ENCODE data around the gene ADPRS. TPM values are rescaled to one million over a fixed set of nuclear protein-coding genes. Genes with fewer than 3 reads are reported as not detected.

Gene ADPRS
- total and polyA plus RNA-seq, 2 experiments from 2014 or later = 42.0 to 70.3 TPM

- H3K9me3 ChIP-seq (ENCODE audit: low read depth) = no peaks in the 10 kb centered on the region
- peaks cover 17% of the 10 kb centered on the region for H3K79me2 ChIP-seq (ENCODE audit: insufficient read depth)
- peaks cover 54% of the 10 kb centered on the region for H3K4me1 ChIP-seq (ENCODE audit: insufficient read depth)
- TF ChIP-seq EZH2phosphoT487 (IDR thresholded peaks at IDR 0.05; ENCODE audit: insufficient read depth, low read depth) (no peak), EZH2 (IDR thresholded peaks at IDR 0.05; ENCODE audit: insufficient read depth, poor library complexity, severe bottlenecking) (no peak)
- H3K27ac ChIP-seq = peak overlapping the region; percentile 86
- no peaks in the 10 kb centered on the region for H3K9me2 ChIP-seq (ENCODE audit: insufficient read depth)
- peak overlapping the region; percentile 33 for H3K4me2 ChIP-seq (ENCODE audit: unreplicated experiment)
- no peaks in the 10 kb centered on the region for H4K20me1 ChIP-seq (ENCODE audit: insufficient read depth)
- peak overlapping the region; percentile 53 for H3K9ac ChIP-seq
- H3F3A ChIP-seq (ENCODE audit: insufficient read depth) = peaks cover 52% of the 10 kb centered on the region
- DNase-seq = peak; percentile 99
- 0 out of 2 replicates have a peak overlapping the region, but pooled peaks have one; percentile 14 for H2AFZ ChIP-seq
- peaks cover 5% of the 10 kb centered on the region; the same call in 1 of the 2 replicates for H3K36me3 ChIP-seq (ENCODE audit: low read depth)
- H3K27me3 ChIP-seq (replicated peaks; ENCODE audit: insufficient read depth) = no peaks in the 10 kb centered on the region
- H3K4me3 ChIP-seq = no peak overlapping the region
- in situ Hi-C loops (cut with MboI) = no loop called here
- whole genome bisulfite sequencing, 2 experiments (ENCODE audit: low coverage in 1 of 2, low lambda C conversion rate in 2 of 2, missing lambda C conversion rate in 2 of 2) = 17 to 19% methylated on average over 3 of the region's 3 CpGs
Measured at GRCh38 chr1:36133484-36133883, 44.8 kb downstream of the ADPRS start.

GRCh38 chr1:36134031-36134430 lies 45.3 kb downstream of the ADPRS start:
- in situ Hi-C loops (cut with MboI) = no loop called here
- Histone ChIP-seq H3K27me3 (replicated peaks; ENCODE audit: insufficient read depth) (no peaks in the 10 kb centered on the region), H3K4me1 (ENCODE audit: insufficient read depth) (peaks cover 50% of the 10 kb centered on the region), H2AFZ (0 out of 2 replicates have a peak overlapping the region, but pooled peaks have one; percentile 14), H3K36me3 (ENCODE audit: low read depth) (peaks cover 8% of the 10 kb centered on the region; the same call in 1 of the 2 replicates), H3K9me3 (ENCODE audit: low read depth) (no peaks in the 10 kb centered on the region), H3F3A (ENCODE audit: insufficient read depth) (peaks cover 47% of the 10 kb centered on the region), H3K9me2 (ENCODE audit: insufficient read depth) (no peaks in the 10 kb centered on the region), H3K9ac (peak overlapping the region; percentile 53), H3K27ac (peak overlapping the region; percentile 86), H3K4me2 (ENCODE audit: unreplicated experiment) (peak overlapping the region; percentile 33), H3K4me3 (no peak overlapping the region), H3K79me2 (ENCODE audit: insufficient read depth) (peaks cover 22% of the 10 kb centered on the region), H4K20me1 (ENCODE audit: insufficient read depth) (no peaks in the 10 kb centered on the region)
- DNase-seq = no peak
- WGBS, 2 experiments (ENCODE audit: low coverage in 1 of 2, low lambda C conversion rate in 2 of 2, missing lambda C conversion rate in 2 of 2) = 65 to 67% methylated on average over 4 to 6 of the region's 6 CpGs
- no peak for TF ChIP-seq EZH2phosphoT487 (IDR thresholded peaks at IDR 0.05; ENCODE audit: insufficient read depth, low read depth)
- TF ChIP-seq EZH2 (IDR thresholded peaks at IDR 0.05; ENCODE audit: insufficient read depth, poor library complexity, severe bottlenecking) = no peak

- H3F3A ChIP-seq (ENCODE audit: insufficient read depth) = peaks cover 52% of the 10 kb centered on the region
- H3K9me2 ChIP-seq (ENCODE audit: insufficient read depth) = no peaks in the 10 kb centered on the region
- 36 to 46% methylated on average over 7 of the region's 7 CpGs for WGBS, 2 experiments (ENCODE audit: low coverage in 1 of 2, low lambda C conversion rate in 2 of 2, missing lambda C conversion rate in 2 of 2)
- no peaks in the 10 kb centered on the region for H3K9me3 ChIP-seq (ENCODE audit: low read depth)
- H4K20me1 ChIP-seq (ENCODE audit: insufficient read depth) = no peaks in the 10 kb centered on the region
- H3K36me3 ChIP-seq (ENCODE audit: low read depth) = peaks cover 14% of the 10 kb centered on the region
- peak; percentile 66 for DNase-seq
- H3K27ac ChIP-seq = peak overlapping the region; percentile 86
- no peak for TF ChIP-seq EZH2phosphoT487 (IDR thresholded peaks at IDR 0.05; ENCODE audit: insufficient read depth, low read depth)
- in situ Hi-C loops (cut with MboI) = no loop called here
- no peak overlapping the region for H3K4me3 ChIP-seq
- peaks cover 48% of the 10 kb centered on the region for H3K4me1 ChIP-seq (ENCODE audit: insufficient read depth)
- peak overlapping the region; percentile 53 for H3K9ac ChIP-seq
- peaks cover 29% of the 10 kb centered on the region for H3K79me2 ChIP-seq (ENCODE audit: insufficient read depth)
- no peaks in the 10 kb centered on the region for H3K27me3 ChIP-seq (replicated peaks; ENCODE audit: insufficient read depth)
- H3K4me2 ChIP-seq (ENCODE audit: unreplicated experiment) = peak overlapping the region; percentile 40
- peak overlapping the region; percentile 32; the same call in 1 of the 2 replicates for H2AFZ ChIP-seq
Measured at GRCh38 chr1:36134505-36135329, 46.0 kb downstream of the ADPRS start.

- WGBS, 2 experiments (ENCODE audit: low coverage in 1 of 2, low lambda C conversion rate in 2 of 2, missing lambda C conversion rate in 2 of 2) = 50 to 57% methylated on average over 6 of the region's 6 CpGs
- Histone ChIP-seq H3K9me2 (ENCODE audit: insufficient read depth) (no peaks in the 10 kb centered on the region), H3K4me1 (ENCODE audit: insufficient read depth) (peaks cover 54% of the 10 kb centered on the region), H3K9me3 (ENCODE audit: low read depth) (no peaks in the 10 kb centered on the region), H2AFZ (peak overlapping the region; percentile 32; the same call in 1 of the 2 replicates), H4K20me1 (ENCODE audit: insufficient read depth) (no peaks in the 10 kb centered on the region), H3K4me2 (ENCODE audit: unreplicated experiment) (peak overlapping the region; percentile 40), H3K27ac (peak overlapping the region; percentile 86), H3K27me3 (replicated peaks; ENCODE audit: insufficient read depth) (no peaks in the 10 kb centered on the region), H3F3A (ENCODE audit: insufficient read depth) (peaks cover 58% of the 10 kb centered on the region), H3K9ac (peak overlapping the region; percentile 53; the same call in 1 of the 2 replicates), H3K36me3 (ENCODE audit: low read depth) (peaks cover 16% of the 10 kb centered on the region), H3K79me2 (ENCODE audit: insufficient read depth) (peaks cover 35% of the 10 kb centered on the region), H3K4me3 (no peak overlapping the region)
- no peak for TF ChIP-seq EZH2phosphoT487 (IDR thresholded peaks at IDR 0.05; ENCODE audit: insufficient read depth, low read depth)
- TF ChIP-seq EZH2 (IDR thresholded peaks at IDR 0.05; ENCODE audit: insufficient read depth, poor library complexity, severe bottlenecking) = no peak
- in situ Hi-C loops (cut with MboI) = no loop called here
- DNase-seq = peak; percentile 21
Measured at GRCh38 chr1:36135330-36135667, 46.6 kb downstream of the ADPRS start.

All from GM23248 (cell line).